ENCODE results near the gene CES1.
"Not testable (repeated sequence)": the region's sequence is repeated elsewhere in the genome, so short reads cannot be mapped to it uniquely, and the experiment has no call there.

Gene CES1

GRCh38 chr16:55832773-55833691 is at the start of gene CES1:
Gene CES1, minus strand, starts transcription at chr16:55833096. Its CDS starts 41 bp downstream, at chr16:55833055.
- DNase-seq = no peak

- DNase-seq = no peak
These were observed 44.0 kb upstream of the CES1 start for GRCh38 chr16:55876854-55877253.

DNA sequence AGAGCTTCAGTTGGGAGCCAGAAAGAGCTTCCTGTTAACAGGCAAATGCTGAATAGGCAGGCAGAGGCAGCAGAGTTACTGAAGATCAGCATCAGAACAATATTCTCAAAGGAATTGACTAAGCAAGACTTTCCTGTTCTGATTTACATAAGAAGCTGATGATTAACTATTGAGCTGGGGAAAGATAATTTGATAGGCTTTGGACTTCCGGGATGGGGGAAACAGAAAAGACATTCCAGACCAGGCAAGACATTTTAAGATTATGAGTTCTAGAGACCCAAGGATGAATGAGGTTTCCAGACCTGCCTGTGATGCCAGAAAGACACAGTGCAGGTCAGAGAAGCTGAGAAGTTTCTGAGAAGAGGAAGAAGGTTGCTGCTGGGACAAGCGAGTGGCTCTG is 42.4 kb upstream of the CES1 start, which contains the start of gene CES5A:
CES5A (minus strand) TSS at position 101 of the 400 bp plus-strand sequence. CDS start 152 bp downstream, outside the sequence.
- no peak for DNase-seq

GRCh38 chr16:55873122-55873521 is 40.2 kb upstream of the CES1 start:
- no peak for DNase-seq

GRCh38 chr16:55872130-55872529 is 39.2 kb upstream of the CES1 start:
- DNase-seq = no peak

DNA sequence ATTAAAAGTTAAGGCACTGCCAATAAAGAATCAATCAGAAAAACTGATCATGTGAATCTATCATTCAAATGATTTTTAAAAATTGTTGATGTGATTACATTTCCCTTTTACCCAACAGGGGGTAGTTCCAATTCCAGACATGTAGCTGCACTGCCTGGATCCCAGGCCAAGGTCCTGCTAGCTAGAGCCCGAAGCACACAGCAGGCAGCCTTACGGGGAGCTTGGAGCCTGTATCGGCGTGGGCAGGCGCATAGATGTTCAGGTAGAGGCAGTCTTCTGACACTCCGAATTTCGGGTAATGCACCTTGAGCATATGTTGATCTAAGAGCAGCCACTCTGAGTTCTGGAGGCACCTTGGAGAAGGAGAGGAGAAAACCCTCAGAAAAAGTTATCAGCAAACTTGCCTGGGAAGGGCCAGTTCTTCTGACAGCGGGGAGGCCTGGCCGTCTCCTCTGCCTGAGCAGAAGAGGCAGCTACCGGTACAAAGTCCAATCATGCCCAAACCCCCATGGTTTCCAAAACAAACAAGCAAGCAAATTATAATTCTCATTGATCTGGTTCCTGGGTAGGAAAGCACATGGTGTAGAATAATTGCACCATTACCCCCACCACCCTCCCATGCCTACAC is 38.6 kb upstream of the CES1 start:
- no peak for DNase-seq

DNA sequence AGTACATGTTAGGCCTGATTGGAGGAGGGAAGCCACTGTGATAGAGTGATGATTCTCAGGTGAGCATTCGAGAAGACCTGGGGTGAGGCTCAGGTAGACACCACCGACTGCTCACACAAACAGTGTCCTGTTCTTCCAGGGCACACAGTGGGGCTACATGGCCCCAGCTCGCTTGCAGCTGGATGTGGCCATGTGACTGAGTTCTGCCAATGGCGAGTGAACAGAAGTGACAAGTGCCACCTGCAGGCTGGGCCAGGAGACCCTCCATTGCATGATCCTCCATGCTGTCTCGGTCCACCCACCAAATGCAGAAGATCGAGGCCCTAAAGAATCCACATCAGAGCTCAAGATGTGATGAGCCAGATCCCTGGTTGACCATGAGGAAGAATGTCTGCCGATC is 36.1 kb upstream of the CES1 start:
- no peak for DNase-seq

DNA sequence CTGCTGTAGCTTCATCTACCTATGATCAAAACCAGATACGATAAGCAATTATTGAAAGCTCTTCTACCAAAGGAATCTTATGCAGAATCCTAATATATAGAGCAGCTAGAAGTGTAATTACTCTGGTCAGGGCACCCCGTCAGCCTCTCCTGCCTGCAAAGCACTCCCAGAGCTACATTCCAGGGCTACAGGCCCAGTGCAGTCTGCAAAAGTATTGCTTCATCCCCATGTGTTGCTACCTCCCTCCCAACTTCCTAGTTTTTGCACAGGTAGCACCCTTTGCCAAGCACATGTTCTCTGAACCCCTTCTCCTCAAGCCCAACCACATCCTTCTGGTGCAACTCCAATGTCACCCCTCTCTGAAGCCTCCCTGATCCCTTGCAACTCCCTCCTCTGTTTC is 35.2 kb upstream of the CES1 start:
- no peak for DNase-seq

DNA sequence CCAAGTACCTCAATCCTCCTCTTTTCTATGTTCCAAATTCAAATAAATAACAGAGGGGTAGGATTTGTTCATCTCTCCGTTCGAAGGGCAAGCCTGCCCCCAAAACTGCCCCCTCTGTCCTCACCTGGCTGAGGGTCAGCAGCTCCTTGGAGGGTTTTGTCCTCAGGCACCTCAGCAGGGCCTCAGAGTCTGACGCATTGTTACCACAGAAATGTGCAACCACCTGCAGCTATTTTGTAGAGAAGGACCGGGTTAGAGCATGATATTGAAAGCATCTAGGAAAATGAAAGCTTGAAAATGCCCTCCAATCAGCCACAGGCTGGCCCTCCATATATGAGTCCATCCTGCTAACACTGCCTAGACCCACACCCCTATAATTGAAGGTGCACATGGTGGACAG is 28.4 kb upstream of the CES1 start:
- DNase-seq = no peak

DNA sequence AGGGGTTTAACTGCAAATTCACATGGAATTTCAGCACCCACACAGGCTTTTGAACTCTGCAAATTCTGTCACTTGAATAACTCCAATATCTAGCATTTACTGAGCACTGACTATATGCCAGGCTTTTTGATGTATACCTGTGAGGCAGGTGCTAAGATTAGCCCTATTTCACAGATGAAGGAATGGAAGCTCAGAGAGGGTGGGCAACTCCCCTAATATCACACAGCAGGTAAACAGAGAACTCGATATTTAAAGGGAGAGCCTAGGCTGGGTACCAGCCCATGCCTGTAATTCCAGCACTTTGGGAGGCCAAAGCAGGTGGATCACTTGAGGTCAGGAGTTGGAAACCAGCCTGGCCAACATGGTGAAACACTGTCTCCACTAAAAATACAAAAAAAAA is 24.8 kb upstream of the CES1 start:
- DNase-seq = not testable (repeated sequence)

DNA sequence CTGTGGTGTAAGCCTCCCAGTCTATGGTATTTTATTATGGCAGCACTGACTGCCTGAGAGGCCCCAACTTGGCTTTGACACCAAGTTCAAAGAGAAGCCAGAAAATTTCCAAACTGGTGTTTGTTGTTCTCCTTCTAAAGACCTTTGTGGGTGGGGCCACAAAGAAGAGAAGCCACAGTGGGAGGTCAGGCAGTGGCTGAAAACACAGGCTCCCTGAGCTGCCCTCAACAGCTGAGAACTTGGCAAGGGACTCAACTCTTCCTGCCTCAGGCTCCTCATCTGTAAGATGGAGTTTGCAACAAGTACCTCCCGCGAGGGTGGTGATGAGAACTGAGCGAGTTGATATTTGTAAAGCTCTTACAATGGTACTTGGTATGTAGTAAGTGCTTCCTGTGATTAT is 24.1 kb upstream of the CES1 start:
- DNase-seq = no peak

DNA sequence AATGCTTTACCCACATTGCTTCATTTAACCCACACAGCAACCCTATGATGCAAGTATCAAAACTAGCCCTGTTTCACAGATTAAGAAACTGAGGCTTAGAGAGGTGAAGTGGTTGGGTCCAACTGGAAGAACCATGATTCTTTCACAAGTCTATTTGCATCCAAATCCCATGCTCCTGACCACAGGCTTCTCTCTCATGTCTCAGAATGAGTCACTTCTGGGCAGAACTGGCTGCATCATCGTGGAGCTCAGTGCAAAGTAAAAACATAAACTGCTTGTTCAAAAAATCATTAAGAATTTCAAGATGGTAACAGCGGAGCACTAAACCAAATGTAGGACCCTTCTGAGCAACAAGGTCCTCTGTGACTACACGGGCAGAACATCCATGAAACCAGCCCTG is 20.2 kb upstream of the CES1 start:
- no peak for DNase-seq

- no peak for DNase-seq
These were observed 16.6 kb upstream of the CES1 start for GRCh38 chr16:55849536-55849935.

GRCh38 chr16:55846598-55847346 is 13.9 kb upstream of the CES1 start:
- no peak for DNase-seq

- no peak for DNase-seq
These were observed 10.2 kb upstream of the CES1 start for GRCh38 chr16:55843105-55843395.

GRCh38 chr16:55842369-55843104 is 9.6 kb upstream of the CES1 start:
- DNase-seq = no peak

DNA sequence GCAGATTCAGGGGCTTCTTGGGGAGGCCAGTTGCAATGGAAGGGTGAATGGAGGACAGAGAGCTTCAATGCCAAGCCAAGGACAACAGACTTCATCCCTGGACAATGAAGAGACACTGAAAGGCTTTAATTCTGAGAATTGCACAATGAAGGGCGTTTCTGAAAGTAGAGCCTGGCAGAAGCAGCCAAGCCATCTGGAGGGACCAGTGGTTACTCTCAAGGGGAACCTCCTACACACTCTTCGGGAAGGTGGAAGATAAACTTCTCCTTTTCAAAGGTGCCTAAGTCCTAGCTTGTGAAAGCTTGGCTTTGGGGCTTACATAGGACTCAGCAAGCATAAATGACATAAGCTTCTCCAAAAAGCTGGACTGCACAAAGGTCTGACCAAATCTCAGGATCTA is 6.2 kb upstream of the CES1 start:
- no peak for DNase-seq

GRCh38 chr16:55836158-55836611 is 3.3 kb upstream of the CES1 start:
- no peak for DNase-seq

DNA sequence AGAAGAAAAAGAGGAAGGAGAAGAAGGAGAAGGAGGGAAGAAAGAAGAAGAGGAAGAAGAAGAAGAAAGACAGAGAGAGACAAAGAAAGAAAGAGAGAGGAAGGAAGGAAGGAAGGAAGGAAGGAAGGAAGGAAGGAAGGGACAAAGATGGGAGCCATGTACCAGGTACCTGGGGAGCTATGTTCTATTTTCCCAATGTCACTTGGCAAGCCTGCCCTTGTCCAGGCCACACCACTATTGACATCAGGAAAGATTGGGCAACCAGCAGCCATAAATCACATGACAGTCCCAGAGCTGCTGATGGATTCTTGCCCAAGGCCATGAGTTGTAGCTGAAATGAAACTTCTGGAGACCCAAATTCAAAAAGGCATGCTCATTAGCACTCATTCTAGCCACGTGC is 2.7 kb upstream of the CES1 start:
- no peak for DNase-seq

DNA sequence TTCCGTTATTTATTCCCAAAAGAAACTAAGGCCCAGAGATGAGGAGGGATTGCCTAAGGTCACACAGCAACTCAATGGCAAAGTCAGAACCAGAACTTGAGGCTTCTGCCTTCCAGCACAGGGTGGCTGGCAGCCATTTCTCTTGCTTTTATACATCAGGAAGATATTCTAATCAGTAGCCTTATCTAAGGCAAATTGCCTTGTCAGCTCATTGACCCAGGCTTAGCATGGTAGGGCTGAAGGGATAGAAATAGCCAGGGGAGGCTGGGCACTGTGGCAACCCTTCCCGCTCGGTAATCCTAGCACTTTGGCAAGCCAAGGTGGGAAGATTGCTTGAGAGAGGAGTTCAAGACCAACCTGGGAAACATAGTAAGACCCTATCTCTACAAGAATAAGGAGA is 2.3 kb upstream of the CES1 start:
- not testable (repeated sequence) for DNase-seq

- no peak for DNase-seq
These were observed 1.2 kb upstream of the CES1 start for GRCh38 chr16:55834049-55834448.

DNA sequence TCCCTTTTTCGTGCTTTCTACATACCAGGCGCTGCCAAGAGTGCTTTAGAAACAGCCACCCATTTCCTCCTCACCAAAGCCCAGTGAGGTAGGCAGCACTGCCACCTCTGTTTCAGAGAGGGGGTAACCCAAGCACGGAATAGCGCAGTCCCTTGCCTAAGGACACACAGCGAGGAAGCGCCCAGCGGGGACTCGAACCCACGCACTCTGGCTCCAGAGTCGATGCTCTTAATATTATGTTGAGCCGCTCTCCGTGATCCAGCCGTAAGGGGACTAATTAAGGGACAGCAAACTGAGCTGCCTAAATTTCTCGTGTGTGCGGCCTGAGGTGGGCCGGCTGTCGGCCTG is 497 bp downstream of the CES1 start:
- DNase-seq = no peak

GRCh38 chr16:55830658-55831294 is 2.1 kb downstream of the CES1 start:
- no peak for DNase-seq
